BJ (cell line): ENCODE measurements around the gene ZNF304. TPM values are rescaled to one million over a fixed set of nuclear protein-coding genes. Genes with fewer than 3 reads are reported as not detected.
"Not testable (repeated sequence)": the region's sequence is repeated elsewhere in the genome, so short reads cannot be mapped to it uniquely, and the experiment has no call there.

ENCODE experiments used
- CTCF ChIA-PET: fragments of 350-600 bp; formaldehyde crosslinking; extraction: SDS; loops from one replicate; lab custom pipeline; 2021; ENCODE audit warnings: antibody characterized with exemption, inconsistent platforms; lab: Yijun Ruan, JAX
- POLR2A ChIA-PET: fragments of 300-600 bp; sonication (Branson Sonifier 250); formaldehyde crosslinking; extraction: SDS; loops from one replicate; lab custom pipeline; 2021; ENCODE audit warnings: antibody characterized with exemption; lab: Charles Lee
- DNase-seq: peaks from one replicate; pipeline ENCODE4 v3.0.0-alpha.2; 2011; ENCODE audit warnings: low read depth
- H3K27me3 ChIP-seq: 2 replicates; pipeline ENCODE4 v1.6.0; 2011; ENCODE audit warnings: low read length; ENCODE audit not compliant: control insufficient read depth, insufficient read depth
- H3K36me3 ChIP-seq: 2 replicates; pipeline ENCODE4 v1.5.1; 2011; ENCODE audit warnings: low read length; ENCODE audit not compliant: control insufficient read depth, insufficient read depth
- H3K4me3 ChIP-seq: 2 replicates; pipeline ENCODE4 v1.5.1; 2011; ENCODE audit warnings: low read depth, mild to moderate bottlenecking, control low read depth, low read length
- polyA plus RNA-seq: library from polyadenylated mRNA; depleted of rRNA; stranded (reverse); fragments of >200 nt; gene quantifications from 2 replicates; pipeline ENCODE4 v1.2.3, GENCODE V29; 2011
- TF ChIP-seq, protein P1 (sequence below): IDR thresholded peaks from 2 replicates; pipeline ENCODE4 v1.5.1; 2011; ENCODE audit warnings: low read depth, mild to moderate bottlenecking, control low read depth, inconsistent platforms, low read length, moderate library complexity; ENCODE audit not compliant: insufficient read depth

ZNF304 gene
- polyA plus RNA-seq, 1 experiment: 5.4 TPM

DNA sequence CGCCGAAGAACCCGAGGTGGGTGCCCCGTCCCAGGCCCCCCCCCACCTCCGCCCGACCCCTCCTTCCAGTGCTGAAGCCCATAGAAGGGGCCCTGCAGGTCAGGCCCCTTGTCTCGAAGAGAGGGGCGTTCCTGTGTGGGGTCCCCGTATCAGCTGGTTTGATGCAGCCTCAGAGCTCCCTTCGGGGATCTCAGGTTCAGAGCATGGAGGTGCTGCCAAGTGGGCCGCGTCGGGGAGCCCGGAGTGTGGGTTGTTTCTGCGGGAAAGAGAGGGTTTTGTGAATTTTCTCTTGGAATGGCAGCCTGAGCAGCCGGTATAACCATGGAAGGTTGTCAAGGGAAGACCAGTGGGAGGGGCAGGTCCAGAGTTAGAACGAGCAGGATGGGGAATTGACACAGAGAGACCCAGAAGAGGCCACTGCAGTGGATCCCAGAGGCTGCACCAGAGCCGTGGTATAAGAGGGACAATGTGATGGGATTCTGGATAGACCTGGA, 12.7 kb downstream of the ZNF304 start:
- H3K27me3 ChIP-seq: no peaks in the 10 kb centered on the region
- H3K4me3 ChIP-seq: peak overlapping the region; percentile 87
- ChIA-PET CTCF (no interaction called here), POLR2A (interaction anchor here (1.3 kb wide), 1 partner anchor 13 kb away, joined by 4 read pairs; the partner anchor contains the start of gene ZNF304)
- 0 out of 2 replicates have a peak, but pooled peaks cover 2% of the 10 kb centered on the region for H3K36me3 ChIP-seq
- TF ChIP-seq, protein P1, sequence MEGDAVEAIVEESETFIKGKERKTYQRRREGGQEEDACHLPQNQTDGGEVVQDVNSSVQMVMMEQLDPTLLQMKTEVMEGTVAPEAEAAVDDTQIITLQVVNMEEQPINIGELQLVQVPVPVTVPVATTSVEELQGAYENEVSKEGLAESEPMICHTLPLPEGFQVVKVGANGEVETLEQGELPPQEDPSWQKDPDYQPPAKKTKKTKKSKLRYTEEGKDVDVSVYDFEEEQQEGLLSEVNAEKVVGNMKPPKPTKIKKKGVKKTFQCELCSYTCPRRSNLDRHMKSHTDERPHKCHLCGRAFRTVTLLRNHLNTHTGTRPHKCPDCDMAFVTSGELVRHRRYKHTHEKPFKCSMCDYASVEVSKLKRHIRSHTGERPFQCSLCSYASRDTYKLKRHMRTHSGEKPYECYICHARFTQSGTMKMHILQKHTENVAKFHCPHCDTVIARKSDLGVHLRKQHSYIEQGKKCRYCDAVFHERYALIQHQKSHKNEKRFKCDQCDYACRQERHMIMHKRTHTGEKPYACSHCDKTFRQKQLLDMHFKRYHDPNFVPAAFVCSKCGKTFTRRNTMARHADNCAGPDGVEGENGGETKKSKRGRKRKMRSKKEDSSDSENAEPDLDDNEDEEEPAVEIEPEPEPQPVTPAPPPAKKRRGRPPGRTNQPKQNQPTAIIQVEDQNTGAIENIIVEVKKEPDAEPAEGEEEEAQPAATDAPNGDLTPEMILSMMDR: no peak
- DNase-seq: no peak

DNA sequence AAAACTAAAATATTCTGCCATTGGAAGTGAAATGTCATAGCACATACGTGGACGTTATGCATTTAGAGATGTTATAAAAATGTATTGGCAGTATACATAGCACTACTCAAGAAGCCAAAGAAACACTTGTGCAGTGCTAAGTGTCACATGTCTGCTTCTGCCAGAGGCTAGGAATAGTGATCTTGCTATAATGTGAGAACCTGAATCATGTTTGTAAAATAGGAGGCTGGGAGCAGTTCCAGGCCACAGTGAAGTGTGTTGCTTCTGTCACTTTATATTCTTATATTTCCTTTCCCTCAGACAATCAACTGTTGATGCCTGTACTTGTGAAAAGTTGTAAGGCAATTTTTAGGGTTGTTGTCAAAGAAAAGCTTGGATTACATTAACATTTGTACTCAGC, 15.7 kb downstream of the ZNF304 start:
- TF ChIP-seq, protein P1: no peak
- ChIA-PET POLR2A (interaction anchor here (0.6 kb wide), 1 partner anchor 129 kb away, joined by 5 read pairs; no protein-coding TSS in a partner anchor), CTCF (interaction anchor here (0.6 to 2.0 kb wide), 2 partner anchors 19 to 149 kb away, joined by 3 to 5 read pairs; no protein-coding TSS in a partner anchor)
- no peak for DNase-seq
- peaks cover 4% of the 10 kb centered on the region; the same call in 1 of the 2 replicates for H3K36me3 ChIP-seq
- no peak overlapping the region for H3K4me3 ChIP-seq
- H3K27me3 ChIP-seq: no peaks in the 10 kb centered on the region

DNA sequence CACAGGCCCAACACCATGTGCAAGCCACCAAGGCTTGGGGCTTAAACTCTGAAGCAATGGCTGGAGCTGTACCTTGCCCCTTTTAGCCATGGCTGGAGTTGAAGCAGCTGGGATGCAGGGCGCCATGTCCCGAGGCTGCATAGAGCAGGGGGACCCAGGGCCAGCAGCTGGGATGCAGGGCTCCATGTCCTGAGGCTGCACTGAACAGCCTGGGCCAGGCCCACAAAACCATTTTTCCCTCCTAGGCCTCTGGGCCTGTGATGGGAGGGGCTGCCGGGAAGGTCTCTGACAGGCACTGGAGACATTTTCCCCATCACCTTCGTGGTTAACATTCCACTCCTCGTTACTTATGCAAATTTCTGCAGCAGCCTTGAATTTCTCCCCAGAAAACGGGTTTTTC, 23.1 kb downstream of the ZNF304 start:
- TF ChIP-seq, protein P1: no peak
- ChIA-PET CTCF (no interaction called here), POLR2A (no interaction called here)
- peaks cover 21% of the 10 kb centered on the region for H3K36me3 ChIP-seq
- DNase-seq: no peak
- H3K4me3 ChIP-seq: no peak overlapping the region
- H3K27me3 ChIP-seq: no peaks in the 10 kb centered on the region

DNA sequence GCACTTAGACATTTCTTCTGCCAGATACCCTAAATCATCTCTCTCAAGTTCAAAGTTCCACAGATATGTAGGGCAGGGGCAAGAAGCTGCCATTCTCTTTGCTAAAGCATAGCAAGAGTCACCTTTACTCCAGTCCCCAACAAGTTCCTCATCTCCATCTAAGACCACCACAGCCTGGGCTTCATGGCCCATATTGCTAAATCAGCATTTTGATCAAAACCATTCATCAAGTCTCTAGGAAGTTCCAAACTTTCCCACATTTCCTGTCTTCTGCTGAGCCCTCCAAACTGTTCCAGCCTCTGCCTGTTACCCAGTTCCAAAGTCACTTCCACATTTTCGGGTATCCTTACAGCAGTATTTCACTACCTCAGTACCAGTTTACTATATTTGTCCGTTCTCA, 23.6 kb downstream of the ZNF304 start:
- H3K27me3 ChIP-seq, H3K4me3 ChIP-seq, CTCF ChIA-PET, DNase-seq, POLR2A ChIA-PET: not testable (repeated sequence)
- H3K36me3 ChIP-seq: peaks cover 21% of the 10 kb centered on the region

DNA sequence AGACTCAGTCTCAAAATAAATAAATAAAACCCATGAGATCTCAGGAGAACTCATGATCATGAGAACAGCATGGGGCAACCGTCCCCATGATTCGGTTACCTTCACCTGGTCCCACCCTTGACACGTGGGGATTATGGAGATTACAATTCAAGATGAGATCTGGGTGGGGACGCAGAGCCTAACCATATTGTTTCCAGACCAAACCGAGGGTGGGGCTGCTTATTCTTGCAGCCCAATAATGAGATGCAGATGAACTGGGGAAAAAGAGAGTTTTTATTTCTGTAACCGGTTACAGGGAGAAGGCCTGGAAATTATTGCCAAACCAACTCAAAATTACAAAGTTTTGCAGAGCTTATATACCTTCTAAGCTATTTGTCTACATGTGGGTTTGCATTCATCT, 25.1 kb downstream of the ZNF304 start:
- DNase-seq: no peak
- ChIA-PET POLR2A (no interaction called here), CTCF (no interaction called here)
- TF ChIP-seq, protein P1: no peak
- H3K36me3 ChIP-seq: peaks cover 21% of the 10 kb centered on the region
- no peak overlapping the region for H3K4me3 ChIP-seq
- H3K27me3 ChIP-seq: no peaks in the 10 kb centered on the region
